Endothelial cell of umbilical vein (primary cell): ENCODE data around the gene OR2A7. TPM values are rescaled to one million over a fixed set of nuclear protein-coding genes. Genes with fewer than 3 reads are reported as not detected.

Experiments
- BruUV-seq: library from RNA; stranded (reverse); fragments of 400-500 nt; replicated peaks from 2 replicates; lab custom pipeline; 2021; lab: Mats Ljungman, UMichigan
- CTCF ChIA-PET: fragments of 300-600, 350-600 bp; sonication (Branson Sonifier 250); formaldehyde crosslinking; loops from one replicate; lab custom pipeline; 2021; ENCODE audit warnings: antibody characterized with exemption, inconsistent platforms; lab: Charles Lee
- POLR2A ChIA-PET: fragments of 300-600, 350-600 bp; sonication (Branson Sonifier 250); formaldehyde crosslinking; loops from one replicate; lab custom pipeline; 2021; ENCODE audit warnings: antibody characterized with exemption, inconsistent platforms; lab: Charles Lee
- DNase-seq: peaks from one replicate; pipeline ENCODE4 v3.0.0-alpha.2; 2011; ENCODE audit warnings: low read depth, low spot score
- FAIRE-seq: peaks from 2 replicates; lab custom pipeline; 2011; peaks lifted over from hg19 to GRCh38; lab: Jason Lieb, UNC
- H2AFZ ChIP-seq: 2 replicates; pipeline ENCODE4 v1.6.0; 2012; ENCODE audit warnings: low read depth, low read length, control low read depth, inconsistent platforms
- H3K27ac ChIP-seq: 2 replicates; pipeline ENCODE4 v1.5.1; 2011; ENCODE audit warnings: low read depth, mild to moderate bottlenecking, control low read depth, low read length, moderate library complexity; ENCODE audit not compliant: insufficient read depth
- H3K27me3 ChIP-seq, 2 experiments: 2 replicates each; pipeline versions ENCODE4 v1.6.0 to v1.6.1; 2011; ENCODE audit warnings: low read length in 2 of 2, mixed read lengths in 1 of 2; ENCODE audit not compliant: control insufficient read depth in 2 of 2, insufficient read depth in 2 of 2
- H3K36me3 ChIP-seq, 2 experiments: 2 replicates in 1 of 2; 3 replicates in 1 of 2; pipeline ENCODE4 v1.5.1; 2011; ENCODE audit warnings: low read length in 2 of 2, mild to moderate bottlenecking in 1 of 2, moderate library complexity in 1 of 2; ENCODE audit not compliant: control insufficient read depth in 2 of 2, insufficient read depth in 2 of 2; ENCODE audit errors: extremely low read depth in 1 of 2
- H3K4me1 ChIP-seq: 3 replicates; pipeline ENCODE4 v1.5.1; 2011; ENCODE audit warnings: mild to moderate bottlenecking, low read length; ENCODE audit not compliant: control insufficient read depth, insufficient read depth; ENCODE audit errors: extremely low read depth
- H3K4me2 ChIP-seq: 2 replicates; pipeline ENCODE4 v1.6.1; 2011; ENCODE audit warnings: low read length, control low read depth, mixed read lengths; ENCODE audit not compliant: insufficient read depth
- H3K4me3 ChIP-seq, 3 experiments: fragments of 200-600 bp in 1 of 3; sonication (generic), shearing (Covaris generic) in 1 of 3; replicated peaks in 1 of 3; 2 replicates each; pipeline ENCODE4 v1.5.1; 2011 to 2016; ENCODE audit warnings: control low read depth in 3 of 3, low read length in 3 of 3, mild to moderate bottlenecking in 2 of 3, inconsistent platforms in 1 of 3, low read depth in 1 of 3, moderate library complexity in 1 of 3; ENCODE audit not compliant: insufficient read depth in 1 of 3
- H3K79me2 ChIP-seq: 2 replicates; pipeline ENCODE4 v1.6.0; 2012; ENCODE audit warnings: low read length, inconsistent platforms; ENCODE audit not compliant: control insufficient read depth, insufficient read depth
- H3K9ac ChIP-seq: replicated peaks from 2 replicates; pipeline ENCODE3; 2011; ENCODE audit warnings: low read length, control low read depth; ENCODE audit not compliant: insufficient read depth; ENCODE audit errors: extremely low read depth
- H3K9me1 ChIP-seq: replicated peaks from 3 replicates; pipeline ENCODE4 v1.6.0; 2011; ENCODE audit warnings: mild to moderate bottlenecking, low read length; ENCODE audit not compliant: control insufficient read depth, insufficient read depth; ENCODE audit errors: extremely low read depth
- H3K9me3 ChIP-seq: replicated peaks from 2 replicates; pipeline ENCODE4 v1.5.1; 2012; ENCODE audit warnings: low read length, inconsistent platforms; ENCODE audit not compliant: control insufficient read depth, insufficient read depth
- H4K20me1 ChIP-seq: replicated peaks from 2 replicates; pipeline ENCODE3; 2011; ENCODE audit warnings: mild to moderate bottlenecking, low read length; ENCODE audit not compliant: control insufficient read depth, insufficient read depth; ENCODE audit errors: extremely low read depth
- EZH2 ChIP-seq: IDR thresholded peaks from 2 replicates; pipeline ENCODE4 v1.6.1; 2012; ENCODE audit warnings: borderline replicate concordance, low read depth, mild to moderate bottlenecking, moderate library complexity, low read length, inconsistent platforms; ENCODE audit not compliant: severe bottlenecking
- FOS ChIP-seq: IDR thresholded peaks from 2 replicates; pipeline ENCODE4 v1.6.1; 2011; ENCODE audit warnings: mild to moderate bottlenecking, low read length, moderate library complexity, borderline replicate concordance; ENCODE audit not compliant: insufficient read depth
- GATA2 ChIP-seq: IDR thresholded peaks from 2 replicates; pipeline ENCODE4 v1.7.0; 2011; ENCODE audit warnings: low read depth, mild to moderate bottlenecking, moderate library complexity, mixed read lengths, low read length; ENCODE audit not compliant: insufficient read length, insufficient read depth
- JUN ChIP-seq: IDR thresholded peaks from 2 replicates; pipeline ENCODE4 v1.6.1; 2011; ENCODE audit warnings: borderline replicate concordance, low read depth; ENCODE audit not compliant: insufficient read length, insufficient read depth
- MYC ChIP-seq: IDR thresholded peaks from one replicate; pipeline ENCODE4 v1.6.1; 2011; ENCODE audit warnings: mild to moderate bottlenecking, low read depth, low read length
- POLR2A ChIP-seq: IDR thresholded peaks from 2 replicates; pipeline ENCODE4 v1.6.1; 2012; ENCODE audit warnings: low read depth, mild to moderate bottlenecking, control low read depth, low read length
- POLR2AphosphoS5 ChIP-seq: IDR thresholded peaks from 2 replicates; pipeline ENCODE4 v1.6.1; 2012; ENCODE audit warnings: low read depth, mild to moderate bottlenecking, control low read depth, low read length, moderate library complexity; ENCODE audit not compliant: insufficient read depth
- dilution Hi-C: fragments of 300-500 bp; cut with MboI; formaldehyde crosslinking; loops from one replicate; pipeline ENCODE4 v1.15.0; 2019; ENCODE audit warnings: low sequenced_read_pairs; ENCODE audit not compliant: extremely low pct_ligation_motif_present
- intact Hi-C: fragments of 100-400 bp; cut with micrococcal nuclease; formaldehyde crosslinking; loops from one replicate; pipeline ENCODE4 v1.10.0; 2022
- polyA plus RNA-seq, 4 experiments: library from polyadenylated mRNA; depleted of rRNA in 3 of 4; stranded (reverse) in 3 of 4; unstranded in 1 of 4; fragments of >200 nt; gene quantifications; 2 replicates each; pipeline versions ENCODE4 v1.2.1 to v1.2.3, GENCODE V29; 2011 to 2012; ENCODE audit warnings: missing spikeins in 1 of 4
- total RNA-seq: library from RNA; stranded (reverse); gene quantifications from 2 replicates; pipeline ENCODE4 v1.2.3, GENCODE V29; 2021
- TF ChIP-seq, protein P1 (sequence below), 2 donors: IDR thresholded peaks; 1 replicate in 1 of 2; 2 replicates in 1 of 2; pipeline ENCODE4 v1.5.1; 2011; ENCODE audit warnings: low read length in 2 of 2, mild to moderate bottlenecking in 2 of 2, moderate library complexity in 2 of 2, control low read depth in 1 of 2, inconsistent platforms in 1 of 2, low read depth in 1 of 2; ENCODE audit not compliant: insufficient read depth in 1 of 2; ENCODE audit errors: extremely low read depth in 1 of 2
- TF ChIP-seq, protein P2 (sequence below): IDR thresholded peaks from 2 replicates; pipeline ENCODE4 v1.6.1; 2011; ENCODE audit not compliant: insufficient read depth, insufficient read length

OR2A7 gene
- total and polyA plus RNA-seq, 2 donors (not counting 3 experiments of a cell fraction or from before 2014, with no cell fraction given), result 0.33 TPM; not detected in 1

DNA sequence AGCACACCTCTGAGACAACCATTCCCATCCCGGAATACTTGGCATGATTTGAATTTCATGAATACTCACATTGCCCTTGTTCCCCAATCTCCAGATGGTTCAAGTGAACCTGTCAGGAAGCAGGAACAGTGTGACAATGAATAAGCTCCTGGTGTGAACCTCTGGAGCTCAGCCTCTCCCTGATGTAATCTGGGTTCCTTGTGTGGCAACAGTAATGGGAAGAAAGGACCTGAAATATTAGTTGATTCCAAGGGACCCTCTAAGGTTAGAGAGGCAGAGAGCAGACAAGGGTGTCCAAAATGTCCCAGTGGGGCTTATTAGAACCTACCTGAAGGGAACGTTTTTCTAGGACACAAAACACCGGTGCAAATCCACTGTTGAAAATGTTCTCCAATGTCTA, 8.5 kb downstream of the OR2A7 start:
- BruUV-seq, result no TSS peak
- DNase-seq (peak; percentile 13), FAIRE-seq (no peak)
- Histone ChIP-seq H3K27me3 (no peaks in the 10 kb centered on the region), H3K79me2 (no peaks in the 10 kb centered on the region), H3K36me3 (no peaks in the 10 kb centered on the region), H4K20me1 (no peaks in the 10 kb centered on the region), H3K9ac (no peak overlapping the region), H3K4me1 (no peaks in the 10 kb centered on the region), H3K4me3 (no peak overlapping the region), H3K9me3 (no peaks in the 10 kb centered on the region), H2AFZ (no peak overlapping the region), H3K9me1 (no peaks in the 10 kb centered on the region), H3K27ac (no peak overlapping the region), H3K4me2 (no peak overlapping the region)
- no peak for TF ChIP-seq POLR2A
- TF ChIP-seq, protein P1, sequence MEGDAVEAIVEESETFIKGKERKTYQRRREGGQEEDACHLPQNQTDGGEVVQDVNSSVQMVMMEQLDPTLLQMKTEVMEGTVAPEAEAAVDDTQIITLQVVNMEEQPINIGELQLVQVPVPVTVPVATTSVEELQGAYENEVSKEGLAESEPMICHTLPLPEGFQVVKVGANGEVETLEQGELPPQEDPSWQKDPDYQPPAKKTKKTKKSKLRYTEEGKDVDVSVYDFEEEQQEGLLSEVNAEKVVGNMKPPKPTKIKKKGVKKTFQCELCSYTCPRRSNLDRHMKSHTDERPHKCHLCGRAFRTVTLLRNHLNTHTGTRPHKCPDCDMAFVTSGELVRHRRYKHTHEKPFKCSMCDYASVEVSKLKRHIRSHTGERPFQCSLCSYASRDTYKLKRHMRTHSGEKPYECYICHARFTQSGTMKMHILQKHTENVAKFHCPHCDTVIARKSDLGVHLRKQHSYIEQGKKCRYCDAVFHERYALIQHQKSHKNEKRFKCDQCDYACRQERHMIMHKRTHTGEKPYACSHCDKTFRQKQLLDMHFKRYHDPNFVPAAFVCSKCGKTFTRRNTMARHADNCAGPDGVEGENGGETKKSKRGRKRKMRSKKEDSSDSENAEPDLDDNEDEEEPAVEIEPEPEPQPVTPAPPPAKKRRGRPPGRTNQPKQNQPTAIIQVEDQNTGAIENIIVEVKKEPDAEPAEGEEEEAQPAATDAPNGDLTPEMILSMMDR (IDR thresholded peaks at IDR 0.05; ENCODE audit: extremely low read depth in 1 of 2, insufficient read depth in 1 of 2, low read depth in 1 of 2, low read length in 2 of 2), result no peak
- no peak for TF ChIP-seq JUN
- TF ChIP-seq POLR2AphosphoS5, result no peak
- TF ChIP-seq MYC, result no peak
- no peak for TF ChIP-seq FOS
- no peak for TF ChIP-seq GATA2
- TF ChIP-seq, protein P2, sequence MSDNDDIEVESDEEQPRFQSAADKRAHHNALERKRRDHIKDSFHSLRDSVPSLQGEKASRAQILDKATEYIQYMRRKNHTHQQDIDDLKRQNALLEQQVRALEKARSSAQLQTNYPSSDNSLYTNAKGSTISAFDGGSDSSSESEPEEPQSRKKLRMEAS, result no peak
- no peak for TF ChIP-seq EZH2
- ChIA-PET CTCF (no interaction called here), POLR2A (no interaction called here)
- dilution Hi-C loops, result no loop called here
- intact Hi-C loops, result no loop called here
